Panc1 (cell line): Measurements from ENCODE around the gene CDC16. TPM values are rescaled to one million over a fixed set of nuclear protein-coding genes. Genes with fewer than 3 reads are reported as not detected.

Experiments used
- ATAC-seq: fragments of 200-7000 bp; cut with Tn5 transposase; 2 replicates; pipeline ENCODE4 v1.9.1; 2020; ENCODE audit warnings: mild to moderate bottlenecking, moderate library complexity
- BruUV-seq: library from RNA; stranded (reverse); fragments of 400-500 nt; replicated peaks from 2 replicates; lab custom pipeline; 2021; lab: Mats Ljungman, UMichigan
- CTCF ChIA-PET: fragments of 300-600 bp; sonication (Branson Sonifier 250); formaldehyde crosslinking; loops from one replicate; lab custom pipeline; 2022; ENCODE audit warnings: antibody characterized with exemption; lab: Charles Lee
- POLR2A ChIA-PET: fragments of 300-600 bp; sonication (Branson Sonifier 250); formaldehyde crosslinking; loops from one replicate; lab custom pipeline; 2022; ENCODE audit warnings: antibody characterized with exemption; lab: Charles Lee
- DNase-seq: peaks from one replicate; pipeline ENCODE4 v3.0.0-alpha.2; 2010; ENCODE audit warnings: low read depth, low spot score
- H3K27ac ChIP-seq: 2 replicates; pipeline ENCODE4 v1.5.1; 2011; ENCODE audit warnings: mild to moderate bottlenecking, low read length, inconsistent platforms
- H3K27me3 ChIP-seq: fragments of 200-500 bp; sonication (Bioruptor generic); 2 replicates; pipeline ENCODE4 v1.6.0; 2014; ENCODE audit warnings: low read length, inconsistent platforms; ENCODE audit not compliant: control insufficient read depth, insufficient read depth
- H3K36me3 ChIP-seq: fragments of 200-500 bp; sonication (Bioruptor generic); 2 replicates; pipeline ENCODE4 v1.5.1; 2014; ENCODE audit warnings: inconsistent platforms, mild to moderate bottlenecking, low read length, moderate library complexity; ENCODE audit not compliant: control insufficient read depth, insufficient read depth
- H3K4me1 ChIP-seq: 2 replicates; pipeline ENCODE4 v1.5.1; 2011; ENCODE audit warnings: inconsistent platforms, mild to moderate bottlenecking, low read length, moderate library complexity; ENCODE audit not compliant: control insufficient read depth, insufficient read depth
- H3K4me3 ChIP-seq, 2 experiments: 2 replicates each; pipeline ENCODE4 v1.5.1; 2011 to 2012; ENCODE audit warnings: low read depth in 2 of 2, low read length in 2 of 2, mild to moderate bottlenecking in 2 of 2, inconsistent platforms in 1 of 2, moderate library complexity in 1 of 2
- H3K9me3 ChIP-seq: fragments of 200-500 bp; sonication (Bioruptor generic); 2 replicates; pipeline ENCODE4 v1.5.1; 2014; ENCODE audit warnings: low read depth, mild to moderate bottlenecking, inconsistent platforms, low read length, moderate library complexity; ENCODE audit not compliant: control insufficient read depth, insufficient read depth
- POLR2AphosphoS5 ChIP-seq: IDR thresholded peaks from 2 replicates; pipeline ENCODE4 v1.6.1; 2012; ENCODE audit warnings: mild to moderate bottlenecking, low read depth, low read length, moderate library complexity
- SIN3A ChIP-seq: IDR thresholded peaks from 2 replicates; pipeline ENCODE4 v1.6.1; 2012; ENCODE audit warnings: low read depth, mild to moderate bottlenecking, low read length, moderate library complexity, borderline replicate concordance; ENCODE audit not compliant: insufficient read depth
- TCF7L2 ChIP-seq: IDR thresholded peaks from 2 replicates; pipeline ENCODE4 v1.6.1; 2011; ENCODE audit warnings: mild to moderate bottlenecking, low read depth, low read length, inconsistent platforms
- in situ Hi-C: cut with HindIII; loops from 2 replicates; pipeline ENCODE4 v1.10.0; 2016; ENCODE audit warnings: low sequenced_read_pairs, low pct_unique_long_range_greater_than_20kb
- intact Hi-C: fragments of 100-400 bp; cut with micrococcal nuclease; formaldehyde crosslinking; loops from one replicate; pipeline ENCODE4 v1.10.0; 2022; ENCODE audit not compliant: unreplicated experiment
- microRNA-seq: library from miRNA; unstranded; fragments of <30 nt; microRNA quantifications from one replicate; pipeline ENCODE4 v1.1.0, GENCODE V29; 2020; ENCODE audit not compliant: unreplicated experiment
- total RNA-seq: library from RNA; stranded (reverse); gene quantifications from one replicate; pipeline ENCODE4 v1.2.1, GENCODE V29; 2021; ENCODE audit not compliant: unreplicated experiment
- TF ChIP-seq, protein P1 (sequence below): fragments of 450-650 bp; IDR thresholded peaks from 2 replicates; pipeline ENCODE4 v1.5.1; 2017; ENCODE audit warnings: mild to moderate bottlenecking
- TF ChIP-seq, protein P2 (sequence below), 2 experiments: IDR thresholded peaks; 2 replicates each; pipeline ENCODE4 v1.6.1; 2011 to 2012; ENCODE audit warnings: low read depth in 2 of 2, control low read depth in 1 of 2, low read length in 1 of 2, mild to moderate bottlenecking in 1 of 2, moderate library complexity in 1 of 2; ENCODE audit not compliant: insufficient read depth in 1 of 2

The CDC16 gene
- total RNA-seq, 1 experiment from 2014 or later = 51.8 TPM

DNA sequence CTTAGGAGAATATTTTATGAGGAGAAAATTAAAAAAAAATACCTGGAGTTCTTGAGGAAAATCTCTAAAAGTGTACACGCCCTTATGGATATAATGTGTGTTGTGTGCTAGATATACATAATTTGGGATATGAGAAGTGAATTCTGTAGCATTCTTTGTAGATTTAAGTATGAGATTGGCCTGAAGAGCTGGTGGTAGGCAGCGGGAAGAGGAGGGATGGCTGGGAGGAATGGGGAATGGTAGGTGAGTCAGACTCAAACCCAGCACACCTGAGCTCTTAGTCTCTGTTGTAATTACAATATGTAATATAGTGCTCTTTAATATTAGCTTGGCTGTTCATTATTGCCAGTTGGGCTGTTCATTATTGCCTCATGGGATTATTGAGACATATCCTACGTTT is 86.6 kb downstream of the CDC16 start:
- intact Hi-C loops = no loop called here
- Histone ChIP-seq H3K4me1 (no peaks in the 10 kb centered on the region), H3K36me3 (peaks cover 10% of the 10 kb centered on the region), H3K27me3 (no peaks in the 10 kb centered on the region), H3K4me3 (no peak overlapping the region), H3K27ac (no peak overlapping the region), H3K9me3 (no peaks in the 10 kb centered on the region)
- TF ChIP-seq, protein P1, sequence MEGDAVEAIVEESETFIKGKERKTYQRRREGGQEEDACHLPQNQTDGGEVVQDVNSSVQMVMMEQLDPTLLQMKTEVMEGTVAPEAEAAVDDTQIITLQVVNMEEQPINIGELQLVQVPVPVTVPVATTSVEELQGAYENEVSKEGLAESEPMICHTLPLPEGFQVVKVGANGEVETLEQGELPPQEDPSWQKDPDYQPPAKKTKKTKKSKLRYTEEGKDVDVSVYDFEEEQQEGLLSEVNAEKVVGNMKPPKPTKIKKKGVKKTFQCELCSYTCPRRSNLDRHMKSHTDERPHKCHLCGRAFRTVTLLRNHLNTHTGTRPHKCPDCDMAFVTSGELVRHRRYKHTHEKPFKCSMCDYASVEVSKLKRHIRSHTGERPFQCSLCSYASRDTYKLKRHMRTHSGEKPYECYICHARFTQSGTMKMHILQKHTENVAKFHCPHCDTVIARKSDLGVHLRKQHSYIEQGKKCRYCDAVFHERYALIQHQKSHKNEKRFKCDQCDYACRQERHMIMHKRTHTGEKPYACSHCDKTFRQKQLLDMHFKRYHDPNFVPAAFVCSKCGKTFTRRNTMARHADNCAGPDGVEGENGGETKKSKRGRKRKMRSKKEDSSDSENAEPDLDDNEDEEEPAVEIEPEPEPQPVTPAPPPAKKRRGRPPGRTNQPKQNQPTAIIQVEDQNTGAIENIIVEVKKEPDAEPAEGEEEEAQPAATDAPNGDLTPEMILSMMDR = no peak
- TF ChIP-seq POLR2AphosphoS5 = no peak
- TF ChIP-seq TCF7L2 = no peak
- TF ChIP-seq, protein P2, sequence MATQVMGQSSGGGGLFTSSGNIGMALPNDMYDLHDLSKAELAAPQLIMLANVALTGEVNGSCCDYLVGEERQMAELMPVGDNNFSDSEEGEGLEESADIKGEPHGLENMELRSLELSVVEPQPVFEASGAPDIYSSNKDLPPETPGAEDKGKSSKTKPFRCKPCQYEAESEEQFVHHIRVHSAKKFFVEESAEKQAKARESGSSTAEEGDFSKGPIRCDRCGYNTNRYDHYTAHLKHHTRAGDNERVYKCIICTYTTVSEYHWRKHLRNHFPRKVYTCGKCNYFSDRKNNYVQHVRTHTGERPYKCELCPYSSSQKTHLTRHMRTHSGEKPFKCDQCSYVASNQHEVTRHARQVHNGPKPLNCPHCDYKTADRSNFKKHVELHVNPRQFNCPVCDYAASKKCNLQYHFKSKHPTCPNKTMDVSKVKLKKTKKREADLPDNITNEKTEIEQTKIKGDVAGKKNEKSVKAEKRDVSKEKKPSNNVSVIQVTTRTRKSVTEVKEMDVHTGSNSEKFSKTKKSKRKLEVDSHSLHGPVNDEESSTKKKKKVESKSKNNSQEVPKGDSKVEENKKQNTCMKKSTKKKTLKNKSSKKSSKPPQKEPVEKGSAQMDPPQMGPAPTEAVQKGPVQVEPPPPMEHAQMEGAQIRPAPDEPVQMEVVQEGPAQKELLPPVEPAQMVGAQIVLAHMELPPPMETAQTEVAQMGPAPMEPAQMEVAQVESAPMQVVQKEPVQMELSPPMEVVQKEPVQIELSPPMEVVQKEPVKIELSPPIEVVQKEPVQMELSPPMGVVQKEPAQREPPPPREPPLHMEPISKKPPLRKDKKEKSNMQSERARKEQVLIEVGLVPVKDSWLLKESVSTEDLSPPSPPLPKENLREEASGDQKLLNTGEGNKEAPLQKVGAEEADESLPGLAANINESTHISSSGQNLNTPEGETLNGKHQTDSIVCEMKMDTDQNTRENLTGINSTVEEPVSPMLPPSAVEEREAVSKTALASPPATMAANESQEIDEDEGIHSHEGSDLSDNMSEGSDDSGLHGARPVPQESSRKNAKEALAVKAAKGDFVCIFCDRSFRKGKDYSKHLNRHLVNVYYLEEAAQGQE (IDR thresholded peaks at IDR 0.05; ENCODE audit: insufficient read depth in 1 of 2, low read depth in 2 of 2, low read length in 1 of 2) = no peak
- TF ChIP-seq SIN3A = no peak
- no peak for ATAC-seq
- no TSS peak for BruUV-seq
- ChIA-PET POLR2A (no interaction called here), CTCF (no interaction called here)
- DNase-seq = no peak
- in situ Hi-C loops = no loop called here

Small RNA genes within 50 kb of the gene (microRNA-seq; reads per million reads assigned to microRNA genes)
- gene MIR4502 (not detected), gene MIR548AR (0.95 reads per million)

Other genes starting within 250 kb of the CDC16 start
- 33.7 TPM for gene RASA3, start 102.3 kb upstream of the CDC16 start, total RNA-seq
- not detected for gene CFAP97D2, start 55.6 kb upstream of the CDC16 start, total RNA-seq
- gene UPF3A, start 46.7 kb downstream of the CDC16 start, total RNA-seq = 36.3 TPM
- gene CHAMP1, start 79.6 kb downstream of the CDC16 start, total RNA-seq = 15.3 TPM